ENCODE data around the gene KNOP1.

KNOP1 gene

GRCh38 chr16:19707569-19708295, 10.3 kb downstream of the KNOP1 start:
- no peak for DNase-seq (ENCODE audit: low read depth)

- DNase-seq (ENCODE audit: low read depth), result no peak
Observed at GRCh38 chr16:19706846-19707245, 11.2 kb downstream of the KNOP1 start.

DNA sequence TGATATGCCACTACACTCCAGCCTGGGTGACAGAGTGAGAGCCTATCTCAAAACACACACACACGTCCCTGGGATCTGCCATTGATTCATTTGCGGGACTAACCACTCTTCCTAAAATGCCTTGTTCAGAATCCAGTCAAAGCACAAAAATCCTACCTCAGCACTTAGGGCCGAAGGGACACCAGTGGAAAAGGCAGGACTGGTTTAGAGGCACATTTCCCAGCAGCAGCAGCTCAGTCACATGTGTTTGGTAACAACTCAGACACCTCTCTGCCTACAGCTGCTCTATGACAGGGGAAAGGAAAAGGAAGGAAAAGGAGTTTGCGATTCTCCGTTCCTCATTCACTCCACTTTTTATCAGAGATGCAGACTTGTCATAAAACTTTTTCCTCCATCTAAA, 12.2 kb downstream of the KNOP1 start:
- DNase-seq (ENCODE audit: low read depth), result no peak

- DNase-seq (ENCODE audit: low read depth), result no peak
Observed at GRCh38 chr16:19705146-19705501, 12.9 kb downstream of the KNOP1 start.

DNA sequence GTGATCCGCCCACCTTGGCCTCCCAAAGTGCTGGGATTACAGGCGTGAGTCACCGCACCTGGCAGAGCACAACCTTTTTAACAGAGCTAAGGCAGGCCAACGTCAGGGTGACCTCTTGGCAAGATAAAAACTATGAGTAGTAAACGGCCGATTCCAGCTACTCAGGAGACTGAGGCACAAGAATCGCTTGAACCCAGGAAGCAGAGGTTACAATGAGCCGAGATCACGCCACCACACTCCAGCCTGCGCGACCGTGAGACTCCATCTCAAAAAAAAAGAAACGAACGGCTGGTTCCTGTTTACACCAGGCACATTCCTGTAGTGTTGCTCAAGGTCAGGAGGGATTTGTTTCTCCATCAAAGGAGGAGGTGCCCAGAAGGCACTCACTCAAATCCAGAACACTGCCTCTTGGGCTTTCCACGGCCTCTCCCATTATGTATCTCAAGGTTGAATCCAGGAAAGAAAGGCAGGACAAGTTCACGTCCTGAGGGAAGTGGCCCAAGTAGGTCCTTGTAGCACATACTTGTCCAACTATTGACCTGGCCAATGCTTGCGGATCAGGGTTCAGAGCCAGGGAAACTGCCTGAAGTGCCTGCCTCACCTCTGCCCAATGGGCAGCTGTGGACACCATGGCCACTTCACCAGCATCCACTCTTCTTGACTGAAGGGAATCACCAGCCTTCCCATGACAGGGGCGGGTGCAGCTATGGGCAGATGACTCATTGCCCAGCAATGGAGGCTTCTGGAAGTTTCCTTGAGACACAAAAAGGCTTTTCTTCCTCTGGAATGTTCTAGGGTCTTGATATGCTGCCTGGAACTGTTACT, 13.5 kb downstream of the KNOP1 start:
- no peak for DNase-seq (ENCODE audit: low read depth)

- DNase-seq (ENCODE audit: low read depth), result no peak
Observed at GRCh38 chr16:19703172-19703889, 14.7 kb downstream of the KNOP1 start.

DNA sequence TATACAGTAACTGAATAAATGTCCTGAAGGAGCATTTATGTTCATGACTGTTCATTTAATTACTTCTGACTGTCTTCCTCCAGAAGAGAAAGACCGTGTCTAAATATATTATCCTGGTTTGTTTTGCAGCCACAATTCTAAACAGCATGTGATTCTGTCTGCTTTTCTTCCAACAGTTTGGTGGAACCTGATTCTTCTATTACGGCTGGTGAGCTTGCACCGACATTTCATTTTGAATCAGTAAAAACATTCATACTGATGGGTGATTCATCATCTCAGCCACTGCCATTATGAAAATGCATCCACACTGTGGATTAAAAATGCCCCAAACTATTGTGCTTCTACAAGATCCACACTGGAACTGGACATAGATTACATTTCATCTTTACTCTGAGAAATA, 16.9 kb downstream of the KNOP1 start:
- DNase-seq (ENCODE audit: low read depth), result no peak

DNA sequence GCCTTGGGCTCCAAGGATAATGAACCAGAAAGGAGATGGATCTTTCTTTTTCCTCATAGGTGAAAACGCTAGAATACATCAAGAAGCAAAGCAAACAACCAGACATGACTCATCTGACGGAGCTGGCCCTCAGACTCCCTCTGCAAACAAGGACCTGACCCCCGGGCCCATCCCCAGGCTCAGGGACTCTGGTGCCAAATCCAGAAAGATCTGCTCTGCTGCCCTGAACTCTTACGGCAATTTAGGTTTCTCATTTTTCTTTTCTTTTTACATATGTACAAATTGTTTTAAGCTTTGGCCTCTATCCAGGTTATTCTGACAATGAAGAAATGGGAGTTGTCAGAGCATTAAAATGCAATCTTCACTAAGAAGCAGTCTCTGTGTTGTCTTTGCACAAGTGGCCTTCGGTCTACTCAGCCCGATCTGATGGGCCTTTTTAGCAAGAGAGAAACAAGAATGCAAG, 17.7 kb downstream of the KNOP1 start:
- DNase-seq (ENCODE audit: low read depth), result no peak

GRCh38 chr16:19699472-19699871, 18.6 kb downstream of the KNOP1 start:
- DNase-seq (ENCODE audit: low read depth), result no peak

- no peak for DNase-seq (ENCODE audit: low read depth)
Observed at GRCh38 chr16:19698480-19699465, 19.3 kb downstream of the KNOP1 start.

DNA sequence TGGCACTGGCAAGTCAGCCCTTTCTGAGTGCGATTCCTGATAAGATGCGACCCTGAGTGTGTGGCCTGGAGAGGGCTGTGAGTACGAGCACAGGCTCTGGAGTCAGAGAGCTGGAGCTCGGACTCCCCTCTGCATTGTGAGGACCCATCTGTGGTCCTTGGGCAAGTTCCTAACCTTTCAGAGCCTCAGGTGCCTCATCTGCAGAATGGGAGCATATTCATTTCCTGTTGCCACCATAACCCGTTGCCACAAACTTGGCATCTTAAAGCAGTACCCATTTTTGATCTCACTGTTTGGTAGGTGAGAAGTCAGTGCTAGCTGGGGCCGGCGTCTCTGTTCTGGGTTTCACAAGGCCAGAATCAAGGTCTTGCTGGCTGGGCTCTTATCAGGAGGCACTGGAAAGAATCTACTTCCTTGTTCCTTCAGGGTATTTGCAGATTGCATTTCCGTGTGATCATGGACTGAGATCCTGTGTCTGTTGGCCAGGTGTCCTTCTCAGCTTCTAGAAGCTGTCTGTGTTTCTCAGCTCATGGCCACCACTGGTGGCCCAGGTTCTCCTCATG, 20.2 kb downstream of the KNOP1 start:
- no peak for DNase-seq (ENCODE audit: low read depth)

- DNase-seq (ENCODE audit: low read depth), result no peak
Observed at GRCh38 chr16:19696961-19697360, 21.1 kb downstream of the KNOP1 start.

DNA sequence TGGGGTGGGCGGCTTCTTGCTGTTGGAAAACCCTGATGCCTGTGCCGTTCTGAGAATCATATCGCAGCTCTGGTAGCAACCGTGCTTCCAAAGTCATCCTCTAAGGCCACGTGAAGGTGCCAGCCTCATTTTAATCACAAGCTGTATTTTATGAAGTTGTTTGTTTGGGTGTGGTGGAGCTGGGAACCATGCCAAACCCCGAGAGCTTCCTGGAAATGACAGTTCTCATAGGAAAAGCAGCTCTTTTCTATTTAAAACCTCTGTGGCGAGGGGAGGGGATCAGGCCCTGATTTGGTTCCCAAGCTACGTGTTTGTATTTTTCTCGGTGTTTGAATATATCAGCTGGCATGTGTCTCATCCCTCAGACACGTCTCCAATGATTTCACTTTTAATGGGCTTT, 21.7 kb downstream of the KNOP1 start:
- DNase-seq (ENCODE audit: low read depth), result peak; percentile 76

- DNase-seq (ENCODE audit: low read depth), result no peak
Observed at GRCh38 chr16:19694989-19695388, 23.0 kb downstream of the KNOP1 start.

GRCh38 chr16:19691161-19691711, 26.8 kb downstream of the KNOP1 start:
- DNase-seq (ENCODE audit: low read depth), result no peak

- DNase-seq (ENCODE audit: low read depth), result no peak
Observed at GRCh38 chr16:19690196-19690595, 27.8 kb downstream of the KNOP1 start.

GRCh38 chr16:19689342-19689741, 28.7 kb downstream of the KNOP1 start:
- no peak for DNase-seq (ENCODE audit: low read depth)

DNA sequence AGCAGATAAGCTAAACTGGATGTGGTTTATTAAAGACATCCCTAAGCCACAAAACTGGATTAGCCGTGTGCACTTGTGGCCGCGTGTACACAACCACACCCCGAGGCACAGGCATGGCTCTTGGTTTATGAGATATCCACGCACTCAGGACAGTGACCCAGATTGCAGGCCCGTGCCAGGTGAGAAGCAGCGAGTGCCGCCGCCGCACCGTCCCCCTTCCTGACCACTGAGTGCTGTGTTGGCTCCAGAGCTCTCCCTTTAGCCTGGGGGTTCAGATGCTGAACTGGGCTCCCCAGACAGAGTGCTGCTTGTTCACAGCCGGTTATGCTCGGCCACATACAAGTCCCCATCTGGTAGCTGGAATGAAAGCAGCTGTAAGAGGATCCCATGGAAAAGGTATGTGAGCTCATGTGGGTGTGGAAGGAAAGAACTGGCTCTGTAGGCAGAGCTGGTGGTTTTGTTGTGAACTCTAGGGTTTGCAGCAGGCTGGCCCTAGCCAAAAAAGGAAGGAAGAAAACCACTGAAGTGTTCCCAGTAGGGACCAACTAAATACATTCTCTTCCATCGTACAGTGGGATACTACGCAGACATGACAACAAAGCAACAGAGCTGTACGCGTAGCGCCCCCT, 29.5 kb downstream of the KNOP1 start:
- DNase-seq (ENCODE audit: low read depth), result no peak

DNA sequence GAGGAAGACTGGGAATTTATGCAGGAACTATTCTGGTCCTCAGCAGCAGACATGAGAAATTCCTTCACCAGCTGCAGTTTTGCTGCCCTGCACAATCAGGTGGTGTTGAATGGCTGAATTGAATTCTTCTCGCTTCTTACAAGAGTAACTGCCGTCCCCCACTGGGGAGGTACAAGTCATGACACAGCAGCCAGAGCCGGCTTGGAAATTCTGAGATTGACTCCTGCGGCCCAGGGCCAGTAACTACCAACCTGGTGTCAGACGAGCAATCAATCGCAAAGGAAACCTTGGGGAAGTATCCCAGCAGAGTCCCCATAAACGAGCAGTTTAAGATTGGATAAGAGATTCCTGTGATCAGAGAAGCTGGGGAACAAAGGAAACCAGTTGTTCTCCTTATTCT, 30.7 kb downstream of the KNOP1 start:
- DNase-seq (ENCODE audit: low read depth), result no peak

- DNase-seq (ENCODE audit: low read depth), result no peak
Observed at GRCh38 chr16:19685176-19685575, 32.9 kb downstream of the KNOP1 start.

Data from non-pigmented ciliary epithelial cell (primary cell).